Peyer's patch (tissue), 4 donors: ENCODE measurements around the gene DRG2.

Experiments used
- CTCF ChIP-seq, 6 experiments: fragments of 450-650 bp in 4 of 6; fragments of 200-600 bp in 2 of 6; sonication (generic) in 1 of 6; IDR thresholded peaks; one replicate each; pipeline ENCODE4 v1.5.1; 2017 to 2019; ENCODE audit warnings: antibody characterized with exemption in 6 of 6, mild to moderate bottlenecking in 3 of 6, moderate library complexity in 1 of 6
- POLR2A ChIP-seq, 2 donors: fragments of 450-650 bp; IDR thresholded peaks; one replicate each; pipeline ENCODE4 v1.5.1; 2017; ENCODE audit warnings: antibody characterized with exemption in 2 of 2, mild to moderate bottlenecking in 2 of 2, moderate library complexity in 2 of 2

GRCh38 chr17:18139092-18139491, 51.3 kb downstream of the DRG2 start:
- TF ChIP-seq CTCF (IDR thresholded peaks at IDR 0.05) (no peak), POLR2A (IDR thresholded peaks at IDR 0.05) (no peak)
